Measurements from ENCODE around the gene ALK. TPM values are rescaled to one million over a fixed set of nuclear protein-coding genes. Genes with fewer than 3 reads are reported as not detected.

Gene ALK
- total RNA-seq, 1 donor from 2014 or later, result 1.1 TPM

DNA sequence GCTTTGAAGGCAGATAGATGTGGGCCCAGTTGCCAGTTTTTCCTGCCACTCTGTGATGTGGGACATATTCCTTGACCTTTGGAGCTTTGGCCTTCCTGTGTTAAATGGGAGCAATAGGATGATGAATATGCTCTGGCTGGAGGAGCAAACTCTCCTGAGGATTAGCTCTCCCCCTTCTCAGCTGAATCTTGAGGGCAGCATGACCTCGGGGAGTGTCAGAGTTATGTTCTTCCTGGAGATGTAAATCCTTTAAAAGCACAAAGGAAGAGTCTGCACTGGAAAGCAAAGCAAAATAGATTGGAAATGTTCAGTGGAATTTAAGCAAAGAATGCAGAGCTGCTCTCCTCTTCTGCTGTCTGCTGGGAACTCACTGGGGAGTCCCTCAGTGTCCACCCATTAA, 160.1 kb downstream of the ALK start:
- DNase-seq (no peak), ATAC-seq (no peak)
- no peak overlapping the region for H3K27ac ChIP-seq
- no peaks in the 10 kb centered on the region for H3K36me3 ChIP-seq
- TF ChIP-seq, protein P1, sequence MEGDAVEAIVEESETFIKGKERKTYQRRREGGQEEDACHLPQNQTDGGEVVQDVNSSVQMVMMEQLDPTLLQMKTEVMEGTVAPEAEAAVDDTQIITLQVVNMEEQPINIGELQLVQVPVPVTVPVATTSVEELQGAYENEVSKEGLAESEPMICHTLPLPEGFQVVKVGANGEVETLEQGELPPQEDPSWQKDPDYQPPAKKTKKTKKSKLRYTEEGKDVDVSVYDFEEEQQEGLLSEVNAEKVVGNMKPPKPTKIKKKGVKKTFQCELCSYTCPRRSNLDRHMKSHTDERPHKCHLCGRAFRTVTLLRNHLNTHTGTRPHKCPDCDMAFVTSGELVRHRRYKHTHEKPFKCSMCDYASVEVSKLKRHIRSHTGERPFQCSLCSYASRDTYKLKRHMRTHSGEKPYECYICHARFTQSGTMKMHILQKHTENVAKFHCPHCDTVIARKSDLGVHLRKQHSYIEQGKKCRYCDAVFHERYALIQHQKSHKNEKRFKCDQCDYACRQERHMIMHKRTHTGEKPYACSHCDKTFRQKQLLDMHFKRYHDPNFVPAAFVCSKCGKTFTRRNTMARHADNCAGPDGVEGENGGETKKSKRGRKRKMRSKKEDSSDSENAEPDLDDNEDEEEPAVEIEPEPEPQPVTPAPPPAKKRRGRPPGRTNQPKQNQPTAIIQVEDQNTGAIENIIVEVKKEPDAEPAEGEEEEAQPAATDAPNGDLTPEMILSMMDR (IDR thresholded peaks at IDR 0.05), result no peak
- H3K9me3 ChIP-seq, result no peaks in the 10 kb centered on the region
- no peak overlapping the region for H3K4me3 ChIP-seq
- intact Hi-C loops (cut with DNase I), result no loop called here
- no peaks in the 10 kb centered on the region for H3K27me3 ChIP-seq (ENCODE audit: low read depth)
- no peaks in the 10 kb centered on the region for H3K4me1 ChIP-seq

DNA sequence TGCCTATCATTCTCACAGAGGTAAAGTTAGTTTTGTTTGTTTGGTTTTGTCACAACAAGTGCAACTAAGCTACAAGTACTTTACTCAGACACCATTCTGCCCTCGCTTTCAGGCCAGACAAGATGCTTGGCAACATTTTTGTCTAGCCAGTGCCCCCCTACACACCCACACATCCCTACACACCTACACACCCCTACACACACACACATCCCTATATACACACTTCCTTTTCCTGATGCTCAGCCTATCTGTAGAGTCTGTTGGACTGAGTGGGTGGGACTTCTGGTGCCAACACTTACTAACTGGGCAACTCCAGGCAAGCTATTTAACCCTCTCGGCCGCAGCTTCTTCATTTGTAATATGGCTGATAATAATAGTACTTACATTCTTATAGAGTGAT, 161.4 kb downstream of the ALK start:
- intact Hi-C loops (cut with DNase I), result no loop called here
- Histone ChIP-seq H3K4me1 (no peaks in the 10 kb centered on the region), H3K4me3 (no peak overlapping the region), H3K9me3 (no peaks in the 10 kb centered on the region), H3K36me3 (no peaks in the 10 kb centered on the region), H3K27me3 (ENCODE audit: low read depth) (no peaks in the 10 kb centered on the region), H3K27ac (no peak overlapping the region)
- DNase-seq (no peak), ATAC-seq (peak in 1 of 2 donors; percentile 29)
- TF ChIP-seq, protein P1 (IDR thresholded peaks at IDR 0.05), result no peak

DNA sequence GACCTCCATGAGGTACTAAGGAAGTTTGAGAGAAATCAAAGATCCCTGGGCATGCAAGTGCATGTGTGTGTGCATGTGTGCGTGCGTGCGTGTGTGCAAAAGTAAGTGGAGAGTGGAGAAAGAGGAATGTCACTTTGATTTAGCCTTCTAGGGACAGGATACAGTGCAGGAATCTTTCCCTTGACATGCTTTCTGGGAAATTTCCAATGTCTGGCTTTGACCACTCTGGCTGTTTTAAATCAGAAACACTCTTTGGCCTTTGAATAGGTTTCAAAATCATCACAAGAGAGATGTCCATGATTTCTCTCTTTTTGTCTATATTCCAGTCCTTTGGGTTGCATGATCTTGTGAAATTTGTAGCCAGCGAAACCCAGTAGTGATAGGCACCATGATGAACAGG, 162.0 kb downstream of the ALK start:
- TF ChIP-seq, protein P1 (IDR thresholded peaks at IDR 0.05), result no peak
- Histone ChIP-seq H3K27ac (no peak overlapping the region), H3K9me3 (no peaks in the 10 kb centered on the region), H3K27me3 (ENCODE audit: low read depth) (no peaks in the 10 kb centered on the region), H3K4me1 (no peaks in the 10 kb centered on the region), H3K36me3 (no peaks in the 10 kb centered on the region), H3K4me3 (no peak overlapping the region)
- intact Hi-C loops (cut with DNase I), result no loop called here
- ATAC-seq (no peak), DNase-seq (no peak)

DNA sequence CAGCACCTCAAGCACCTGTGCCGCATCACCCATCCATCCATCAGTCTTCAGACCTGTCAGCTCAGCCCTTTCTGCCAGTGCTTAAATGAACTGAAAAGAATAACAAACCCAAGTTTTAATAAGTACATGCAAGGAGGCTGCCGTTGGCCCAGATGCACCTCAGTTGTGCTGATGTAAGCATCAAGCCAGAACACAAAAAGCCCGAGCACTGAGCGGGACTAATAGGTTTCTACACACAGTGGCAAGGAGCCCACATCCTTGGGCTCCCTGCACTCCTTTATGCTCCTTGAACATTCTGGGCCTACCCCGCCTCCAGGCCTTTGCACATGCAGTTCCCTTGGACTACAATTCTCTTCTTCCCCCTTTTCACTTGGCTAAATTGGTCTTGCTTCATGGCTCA, 165.6 kb downstream of the ALK start:
- Histone ChIP-seq H3K27ac (no peak overlapping the region), H3K27me3 (ENCODE audit: low read depth) (no peaks in the 10 kb centered on the region), H3K9me3 (no peaks in the 10 kb centered on the region), H3K4me1 (no peaks in the 10 kb centered on the region), H3K36me3 (no peaks in the 10 kb centered on the region), H3K4me3 (no peak overlapping the region)
- TF ChIP-seq, protein P1 (IDR thresholded peaks at IDR 0.05), result no peak
- no peak for ATAC-seq
- intact Hi-C loops (cut with DNase I), result no loop called here
- DNase-seq, result no peak

DNA sequence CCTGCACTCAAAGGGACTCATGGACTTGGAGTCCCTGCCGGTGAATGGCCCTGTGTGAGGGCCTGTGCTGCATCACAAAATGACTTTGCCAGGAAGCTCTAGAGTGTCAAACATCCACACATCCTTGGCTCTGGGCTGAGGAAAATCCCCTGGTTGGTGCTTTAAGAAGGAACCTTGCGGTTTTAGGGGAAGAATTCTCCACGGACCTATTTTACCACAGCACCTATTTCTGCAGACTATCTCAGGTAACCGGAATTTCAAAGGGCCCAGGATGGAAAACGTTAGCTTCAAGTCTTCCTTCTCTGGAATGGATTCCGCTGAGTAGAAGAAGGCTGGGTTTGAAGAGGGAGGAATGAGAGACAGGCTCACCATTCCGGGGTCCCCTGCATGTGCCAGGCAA, 166.2 kb downstream of the ALK start:
- Histone ChIP-seq H3K36me3 (no peaks in the 10 kb centered on the region), H3K9me3 (no peaks in the 10 kb centered on the region), H3K27ac (no peak overlapping the region), H3K27me3 (ENCODE audit: low read depth) (no peaks in the 10 kb centered on the region), H3K4me3 (no peak overlapping the region), H3K4me1 (no peaks in the 10 kb centered on the region)
- intact Hi-C loops (cut with DNase I), result no loop called here
- no peak for ATAC-seq
- no peak for DNase-seq
- TF ChIP-seq, protein P1 (IDR thresholded peaks at IDR 0.05), result no peak
